ENCODE data around the gene KIF7. TPM values are rescaled to one million over a fixed set of nuclear protein-coding genes. Genes with fewer than 3 reads are reported as not detected.

KIF7 gene
- total and polyA plus RNA-seq, 2 of the 8 experiments (the other 6 are each of a cell fraction or from before 2014, with no cell fraction given): 4.9 to 14.0 TPM

DNA sequence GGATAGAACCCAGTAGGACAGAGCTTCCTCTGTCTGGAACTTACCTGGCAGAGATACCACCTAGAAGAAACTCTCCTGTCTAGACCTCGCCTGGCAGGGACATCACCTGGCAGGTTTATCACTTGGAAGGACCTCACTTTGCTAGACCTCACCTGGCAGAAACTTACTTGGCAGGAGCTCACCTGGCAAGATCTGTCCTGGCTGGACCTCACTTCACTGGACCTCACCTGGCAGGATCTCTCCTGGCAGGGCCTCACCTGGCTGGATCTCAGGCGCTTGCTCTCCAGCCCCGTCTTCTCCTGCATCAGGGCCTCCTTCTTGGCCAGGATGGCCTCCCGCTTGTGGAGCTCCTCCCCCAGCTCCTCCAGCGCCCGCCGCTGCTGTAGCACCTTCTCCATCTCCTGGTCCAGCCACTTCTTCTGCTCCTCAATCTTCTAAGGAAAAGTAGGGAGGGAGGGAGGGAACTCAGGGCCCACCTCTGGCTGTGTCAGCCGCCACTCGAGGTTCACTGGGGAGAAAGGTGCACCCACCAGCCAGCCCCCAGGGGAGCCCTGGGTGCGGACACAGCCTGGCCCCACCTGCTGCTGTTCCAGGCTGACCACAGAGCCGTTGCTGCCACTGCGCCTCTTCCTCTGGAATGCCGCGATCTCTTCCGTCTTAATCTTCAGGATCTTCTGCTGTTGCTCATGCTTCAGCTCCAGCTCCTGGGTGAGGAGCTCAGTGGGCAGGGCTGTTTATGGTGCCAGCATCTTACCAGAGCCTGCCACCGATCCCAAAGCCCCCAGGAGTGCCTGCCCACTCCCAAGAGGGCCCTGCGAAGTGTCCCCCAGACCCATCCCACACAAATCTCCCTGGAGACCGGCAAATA, 22.5 kb downstream of the KIF7 start (continued):
- no peak for TF ChIP-seq SP2 (IDR thresholded peaks at IDR 0.05; ENCODE audit: low read length)
- TF ChIP-seq, protein P1, sequence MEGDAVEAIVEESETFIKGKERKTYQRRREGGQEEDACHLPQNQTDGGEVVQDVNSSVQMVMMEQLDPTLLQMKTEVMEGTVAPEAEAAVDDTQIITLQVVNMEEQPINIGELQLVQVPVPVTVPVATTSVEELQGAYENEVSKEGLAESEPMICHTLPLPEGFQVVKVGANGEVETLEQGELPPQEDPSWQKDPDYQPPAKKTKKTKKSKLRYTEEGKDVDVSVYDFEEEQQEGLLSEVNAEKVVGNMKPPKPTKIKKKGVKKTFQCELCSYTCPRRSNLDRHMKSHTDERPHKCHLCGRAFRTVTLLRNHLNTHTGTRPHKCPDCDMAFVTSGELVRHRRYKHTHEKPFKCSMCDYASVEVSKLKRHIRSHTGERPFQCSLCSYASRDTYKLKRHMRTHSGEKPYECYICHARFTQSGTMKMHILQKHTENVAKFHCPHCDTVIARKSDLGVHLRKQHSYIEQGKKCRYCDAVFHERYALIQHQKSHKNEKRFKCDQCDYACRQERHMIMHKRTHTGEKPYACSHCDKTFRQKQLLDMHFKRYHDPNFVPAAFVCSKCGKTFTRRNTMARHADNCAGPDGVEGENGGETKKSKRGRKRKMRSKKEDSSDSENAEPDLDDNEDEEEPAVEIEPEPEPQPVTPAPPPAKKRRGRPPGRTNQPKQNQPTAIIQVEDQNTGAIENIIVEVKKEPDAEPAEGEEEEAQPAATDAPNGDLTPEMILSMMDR (IDR thresholded peaks at IDR 0.05; ENCODE audit: control extremely low read depth in 1 of 3, insufficient read depth in 1 of 3, low read depth in 1 of 3, low read length in 3 of 3): no peak
- no peak for TF ChIP-seq SAP30 (IDR thresholded peaks at IDR 0.05; ENCODE audit: insufficient read depth, insufficient replicate concordance, low read length)
- TF ChIP-seq KDM5A (IDR thresholded peaks at IDR 0.05; ENCODE audit: low read length): no peak
- no peak for TF ChIP-seq JUND (IDR thresholded peaks at IDR 0.05; ENCODE audit: low read length)
- no peak for TF ChIP-seq SIRT6 (IDR thresholded peaks at IDR 0.05; ENCODE audit: low read length)
- TF ChIP-seq NANOG (IDR thresholded peaks at IDR 0.05; ENCODE audit: insufficient read depth, low read depth, low read length, poor library complexity, severe bottlenecking): no peak
- TF ChIP-seq SP4 (IDR thresholded peaks at IDR 0.05; ENCODE audit: low read length): no peak
